Measurements from ENCODE around the gene UCP1.

The UCP1 gene, protein sequence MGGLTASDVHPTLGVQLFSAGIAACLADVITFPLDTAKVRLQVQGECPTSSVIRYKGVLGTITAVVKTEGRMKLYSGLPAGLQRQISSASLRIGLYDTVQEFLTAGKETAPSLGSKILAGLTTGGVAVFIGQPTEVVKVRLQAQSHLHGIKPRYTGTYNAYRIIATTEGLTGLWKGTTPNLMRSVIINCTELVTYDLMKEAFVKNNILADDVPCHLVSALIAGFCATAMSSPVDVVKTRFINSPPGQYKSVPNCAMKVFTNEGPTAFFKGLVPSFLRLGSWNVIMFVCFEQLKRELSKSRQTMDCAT

GRCh38 chr4:140568507-140569306, at the start of gene UCP1:
TSS of gene UCP1 (minus strand) at chr4:140568961. CDS start at chr4:140568729, 232 bp downstream.
- DNase-seq (ENCODE audit: low read depth) = no peak

- DNase-seq (ENCODE audit: low read depth) = no peak
Observed at GRCh38 chr4:140617499-140618248, 48.9 kb upstream of the UCP1 start.

DNA sequence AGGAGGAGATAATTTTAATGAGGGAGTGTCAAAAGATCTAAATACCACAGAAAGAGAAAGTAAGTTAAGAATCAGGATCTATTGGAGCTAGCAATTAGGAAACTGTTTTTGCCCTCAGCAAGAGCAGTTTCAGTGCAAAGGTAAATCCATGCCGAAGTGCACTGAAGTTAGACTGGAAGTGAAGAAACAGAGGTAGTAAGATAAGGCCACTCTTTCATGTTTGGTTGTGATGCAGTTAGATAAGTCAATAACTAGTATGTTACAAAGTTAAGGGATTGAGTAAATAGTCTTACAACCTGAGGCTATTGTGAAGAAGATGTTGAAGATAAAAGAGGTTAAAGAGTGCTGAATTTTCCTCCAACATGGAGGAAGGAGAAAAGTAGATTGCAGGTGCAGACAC, 46.7 kb upstream of the UCP1 start:
- DNase-seq (ENCODE audit: low read depth) = no peak

DNA sequence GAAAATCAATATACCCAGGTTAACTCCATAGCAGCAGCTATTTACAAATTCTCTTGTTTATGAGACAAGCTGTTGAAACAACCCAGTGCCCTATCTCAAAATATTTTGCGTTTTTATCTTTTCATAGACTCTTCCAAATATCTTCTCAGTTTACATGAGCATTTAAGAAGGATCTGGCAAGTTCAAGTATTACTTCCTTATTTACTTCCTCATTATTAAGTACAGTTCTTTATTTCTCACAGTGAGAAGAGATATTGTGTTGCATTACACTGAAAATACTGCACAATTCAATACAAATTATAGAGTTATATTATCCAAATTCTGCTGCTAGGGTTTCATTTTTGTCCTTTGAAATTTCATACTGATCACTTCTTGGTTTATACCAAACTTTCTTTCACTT, 43.6 kb upstream of the UCP1 start:
- no peak for DNase-seq (ENCODE audit: low read depth)

GRCh38 chr4:140611854-140612253, 43.1 kb upstream of the UCP1 start:
- no peak for DNase-seq (ENCODE audit: low read depth)

DNA sequence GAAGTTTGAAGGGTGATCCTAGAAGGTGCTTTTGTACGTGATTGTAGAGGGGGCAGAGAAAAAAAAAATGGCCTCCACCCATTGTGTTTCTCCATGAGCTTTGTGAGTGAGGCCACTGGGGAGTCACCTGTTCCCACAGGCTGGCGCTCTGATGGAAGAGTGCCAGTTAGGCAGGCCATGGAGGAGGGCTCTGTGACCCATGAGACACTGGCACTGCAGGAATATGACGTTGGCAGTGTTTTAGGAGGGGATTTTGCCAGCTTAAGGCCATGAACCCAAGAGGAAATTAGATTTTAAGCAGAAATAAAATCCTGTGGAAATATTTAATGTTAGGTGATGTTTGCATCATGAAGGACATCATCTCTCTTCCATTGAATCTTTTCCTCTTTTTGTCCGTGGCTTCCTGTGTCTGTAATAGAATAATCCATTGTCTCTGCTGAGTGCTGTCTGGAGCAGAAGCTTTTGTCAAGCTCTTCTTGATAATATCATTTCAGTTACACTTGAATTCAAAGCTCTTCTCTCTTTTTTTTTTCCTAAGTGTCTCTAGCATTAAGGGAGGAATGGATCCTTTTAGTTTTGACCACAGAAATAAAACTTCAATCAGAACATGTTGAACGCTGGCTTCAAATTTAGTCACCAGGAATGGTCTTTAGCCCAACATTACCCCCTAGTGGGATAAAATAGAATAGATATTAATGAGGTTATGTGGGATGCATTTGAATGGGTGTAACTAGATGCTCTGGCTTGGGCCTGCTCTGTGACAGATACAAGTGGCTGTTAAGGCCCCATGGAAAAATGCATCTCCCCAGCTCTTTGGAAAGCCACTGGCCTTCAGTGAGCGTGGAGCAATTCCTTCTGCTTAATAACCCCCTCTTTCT, 41.0 kb upstream of the UCP1 start:
- DNase-seq (ENCODE audit: low read depth) = peak; percentile 18

- no peak for DNase-seq (ENCODE audit: low read depth)
Observed at GRCh38 chr4:140607852-140608251, 39.1 kb upstream of the UCP1 start.

GRCh38 chr4:140604544-140604943, 35.8 kb upstream of the UCP1 start:
- no peak for DNase-seq (ENCODE audit: low read depth)

DNA sequence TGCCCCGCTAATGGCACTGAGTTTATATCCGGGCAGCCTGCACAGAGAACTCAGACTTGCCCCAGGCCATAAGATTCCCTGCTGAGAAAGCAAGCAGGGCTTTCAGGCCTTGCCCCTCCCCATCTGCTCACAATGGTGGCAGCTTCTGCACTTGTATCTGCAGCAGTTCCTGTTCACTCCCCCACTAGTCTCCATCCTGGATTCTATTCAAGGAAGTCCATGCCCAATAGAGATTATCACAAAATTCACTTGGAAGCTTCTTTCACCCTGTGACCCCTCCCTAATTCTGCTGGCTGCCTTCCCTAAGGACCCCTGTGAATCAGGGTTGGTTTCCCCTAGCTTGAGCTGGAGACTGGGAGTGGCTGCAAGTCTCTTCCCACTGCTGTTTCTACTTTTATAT, 34.5 kb upstream of the UCP1 start:
- DNase-seq (ENCODE audit: low read depth) = no peak

DNA sequence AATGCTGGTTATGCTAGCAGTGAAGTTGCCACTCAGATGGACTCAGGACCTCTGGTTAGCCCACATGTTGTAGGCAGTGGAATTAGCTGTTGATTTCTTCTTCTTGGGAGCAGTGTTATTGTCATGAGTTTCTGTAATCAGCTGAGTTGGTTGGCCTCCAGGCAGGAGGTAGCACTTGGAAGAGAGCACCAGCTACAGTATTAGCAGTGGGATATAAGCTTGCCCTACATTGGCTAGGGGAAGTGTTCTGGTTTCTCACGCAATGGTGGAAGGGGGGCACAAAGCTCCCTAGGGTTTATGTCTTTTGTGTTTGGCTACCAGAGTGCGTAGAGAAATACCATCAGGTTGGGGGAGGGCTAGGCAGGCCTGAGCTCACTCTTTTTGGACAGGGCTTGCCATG, 34.0 kb upstream of the UCP1 start:
- DNase-seq (ENCODE audit: low read depth) = no peak

DNA sequence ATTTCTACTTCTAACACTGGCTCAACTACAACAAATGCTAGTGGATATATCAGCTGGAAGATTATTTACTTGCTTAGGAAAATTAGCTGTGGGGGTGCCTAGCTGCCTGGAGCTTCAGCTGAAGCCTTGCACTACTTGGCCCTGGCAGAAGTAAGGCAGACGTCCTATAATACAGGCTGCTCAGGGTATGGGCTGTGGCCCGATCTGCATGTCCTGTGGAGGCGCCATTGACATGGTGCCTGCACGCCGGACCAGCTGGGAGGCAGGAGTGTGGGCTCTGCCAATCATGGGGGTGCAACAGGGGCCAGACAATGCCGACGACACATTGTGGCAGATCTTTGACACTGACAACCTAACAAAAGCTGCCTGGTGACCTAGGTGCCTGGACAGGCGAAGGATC, 31.6 kb upstream of the UCP1 start:
- DNase-seq (ENCODE audit: low read depth) = no peak

- no peak for DNase-seq (ENCODE audit: low read depth)
Observed at GRCh38 chr4:140595065-140595464, 26.3 kb upstream of the UCP1 start.

DNA sequence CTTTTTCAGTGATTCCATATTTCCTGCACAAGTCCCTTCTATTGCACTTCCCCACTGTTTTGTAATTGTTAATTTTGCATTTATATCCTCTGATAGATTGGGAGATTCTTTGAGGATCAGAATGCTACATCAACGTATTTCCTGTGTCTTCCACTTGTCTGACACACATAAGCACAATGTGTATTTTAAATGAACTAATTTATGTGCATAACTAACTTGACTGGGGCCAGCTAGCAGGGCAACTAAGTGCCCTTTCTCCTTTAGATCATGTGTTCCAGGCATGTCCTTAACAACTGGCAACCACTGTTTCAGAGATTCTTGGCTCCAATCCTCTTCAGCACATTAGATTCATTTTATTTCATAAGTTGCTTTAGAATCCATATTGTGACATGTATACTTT, 15.7 kb upstream of the UCP1 start:
- no peak for DNase-seq (ENCODE audit: low read depth)

DNA sequence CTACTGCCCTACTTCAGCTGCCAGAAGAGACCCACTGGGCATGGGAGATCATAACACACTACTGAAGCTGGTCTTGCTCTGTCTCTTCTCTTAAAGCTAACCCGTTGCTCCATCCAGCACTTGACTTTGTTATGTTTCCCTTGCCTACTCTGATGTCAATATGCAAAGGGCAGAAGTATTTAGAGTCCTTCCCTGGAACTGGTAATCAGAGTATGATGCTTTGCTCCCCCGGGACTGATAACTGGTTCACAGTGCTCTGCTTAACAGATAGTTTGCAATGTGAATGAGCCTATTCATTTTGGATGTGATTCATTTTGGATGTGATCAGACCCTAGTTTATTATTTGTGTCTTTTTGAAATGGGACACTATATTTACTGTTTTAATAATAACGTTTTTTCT, 12.3 kb upstream of the UCP1 start:
- no peak for DNase-seq (ENCODE audit: low read depth)

DNA sequence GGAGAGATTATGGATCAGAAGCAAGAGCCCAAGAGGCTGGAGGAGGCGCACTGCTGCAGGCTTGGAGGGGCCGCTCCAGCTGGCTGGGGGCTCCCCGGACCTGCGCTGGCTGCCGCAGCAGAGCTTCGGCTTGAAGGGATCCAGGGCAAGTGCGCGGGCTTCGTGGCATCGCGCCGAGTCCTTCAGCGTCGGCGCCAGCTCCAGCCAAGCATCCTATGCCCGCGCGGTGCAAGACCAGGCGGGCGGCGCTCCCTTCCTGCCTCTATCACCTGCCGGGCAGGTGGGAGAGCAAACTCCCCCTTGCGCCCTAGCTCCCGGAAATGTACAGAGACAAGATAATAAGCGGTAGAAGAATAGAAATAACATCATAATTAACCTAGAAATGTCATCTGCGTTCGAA, 10.5 kb upstream of the UCP1 start:
- no peak for DNase-seq (ENCODE audit: low read depth)

GRCh38 chr4:140575489-140575888, 6.7 kb upstream of the UCP1 start:
- no peak for DNase-seq (ENCODE audit: low read depth)

DNA sequence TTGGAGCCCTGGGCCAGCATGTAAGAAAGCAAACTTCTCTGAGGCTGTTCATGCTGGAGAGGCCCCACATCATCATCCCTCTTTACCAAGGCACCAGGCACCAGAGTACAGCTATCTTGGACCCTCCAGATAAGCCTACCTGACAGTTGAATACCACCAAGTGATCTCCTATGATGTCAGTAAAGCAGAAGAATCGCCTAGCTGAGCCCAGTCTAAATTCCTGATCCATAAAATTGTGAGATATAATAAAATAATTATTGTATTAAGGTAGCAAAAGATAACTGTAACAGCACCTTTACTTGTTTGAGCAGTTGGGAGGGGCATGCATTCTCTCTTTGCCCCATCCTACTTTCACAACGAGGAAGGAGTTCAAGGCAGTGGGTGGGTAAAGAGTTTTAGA, 2.9 kb upstream of the UCP1 start:
- DNase-seq (ENCODE audit: low read depth) = no peak

- no peak for DNase-seq (ENCODE audit: low read depth)
Observed at GRCh38 chr4:140569307-140569638, 512 bp upstream of the UCP1 start.

DNA sequence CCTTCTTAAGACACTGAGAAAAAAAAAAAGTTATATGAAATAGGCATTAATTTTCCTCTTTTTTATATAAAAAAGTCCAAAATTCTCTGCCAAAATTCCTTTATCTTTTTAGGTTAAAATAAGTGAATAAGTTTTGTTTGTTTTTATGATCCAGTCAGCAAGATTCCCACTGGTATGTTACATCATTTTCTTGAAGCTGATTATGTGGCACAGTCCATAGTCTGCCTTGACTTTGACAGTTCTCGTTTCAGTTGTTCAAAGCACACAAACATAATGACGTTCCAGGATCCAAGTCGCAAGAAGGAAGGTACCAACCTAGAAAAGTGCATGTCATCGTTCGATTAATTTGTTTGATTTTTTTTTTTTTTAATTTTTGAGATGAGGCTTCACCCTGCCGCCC, 9.1 kb downstream of the UCP1 start:
- DNase-seq (ENCODE audit: low read depth) = no peak

GRCh38 chr4:140557831-140558435, 10.8 kb downstream of the UCP1 start:
- DNase-seq (ENCODE audit: low read depth) = no peak

DNA sequence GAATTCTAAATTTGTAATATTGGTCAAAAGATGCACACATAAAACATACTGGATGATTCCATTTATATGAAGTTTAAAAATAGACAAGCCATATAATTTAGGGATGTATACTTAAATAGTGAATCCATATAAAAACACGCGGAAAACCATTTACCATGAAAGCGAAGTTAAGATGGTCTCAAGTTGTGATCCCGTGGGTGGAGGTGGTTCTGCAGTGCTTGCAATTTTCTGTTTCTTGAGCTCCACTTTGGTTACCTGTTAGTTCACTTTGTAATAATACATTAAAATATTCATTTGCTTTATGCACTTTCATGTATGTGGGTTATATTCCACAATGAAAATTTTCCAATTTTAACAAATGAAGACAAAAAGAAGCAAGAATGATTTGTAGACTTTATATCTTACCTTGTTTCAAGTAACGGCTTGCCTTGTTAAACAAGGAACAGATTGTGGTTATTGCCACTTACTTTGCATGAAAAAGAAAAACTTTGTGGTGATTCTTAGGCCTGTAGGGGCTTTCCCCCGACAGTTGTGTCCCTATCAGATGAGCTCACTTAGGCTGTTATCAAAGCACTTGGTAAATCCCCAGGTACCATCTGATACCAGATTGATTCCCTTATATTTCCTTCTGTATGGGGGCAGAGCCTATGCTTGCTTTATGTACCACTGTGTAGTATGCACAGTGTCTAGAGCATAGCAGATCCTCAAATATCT, 12.2 kb downstream of the UCP1 start:
- no peak for DNase-seq (ENCODE audit: low read depth)
